SK-N-SH (cell line): Measurements from ENCODE around the gene TSPAN4. TPM values are rescaled to one million over a fixed set of nuclear protein-coding genes. Genes with fewer than 3 reads are reported as not detected.

Experiments
- CTCF ChIA-PET: fragments of 300-600, 350-600 bp; formaldehyde crosslinking; extraction: SDS; loops from one replicate; lab custom pipeline; 2021; lab: Yijun Ruan, JAX
- POLR2A ChIA-PET: fragments of 350-600 bp; sonication (Branson Sonifier 250); formaldehyde crosslinking; extraction: SDS; loops from one replicate; lab custom pipeline; 2020; ENCODE audit warnings: antibody characterized with exemption, inconsistent platforms; lab: Yijun Ruan, JAX
- DNase-seq: peaks from one replicate; pipeline ENCODE4 v3.0.0; 2012
- H2AFZ ChIP-seq: fragments of 200-600 bp; sonication (generic); 2 replicates; pipeline ENCODE4 v1.8.1; 2016; ENCODE audit warnings: antibody characterized with exemption, mild to moderate bottlenecking, low read depth
- H3F3A ChIP-seq: fragments of 200-600 bp; sonication (generic); replicated peaks from 2 replicates; pipeline ENCODE3; 2016; ENCODE audit warnings: antibody characterized with exemption, mild to moderate bottlenecking; ENCODE audit not compliant: insufficient read depth
- H3K27ac ChIP-seq, 2 experiments: fragments of 200-500 bp in 1 of 2; fragments of 200-600 bp in 1 of 2; sonication (Bioruptor generic) in 1 of 2; sonication (generic), shearing (Covaris generic) in 1 of 2; 2 replicates each; pipeline versions ENCODE4 v1.5.1 to v1.6.1; 2014 to 2016; ENCODE audit warnings: low read depth in 2 of 2, inconsistent platforms in 1 of 2, low read length in 1 of 2, mild to moderate bottlenecking in 1 of 2, mixed read lengths in 1 of 2
- H3K27me3 ChIP-seq: fragments of 200-600 bp; sonication (generic), shearing (Covaris generic); 2 replicates; pipeline ENCODE4 v1.6.1; 2016; ENCODE audit warnings: mixed run types; ENCODE audit not compliant: insufficient read depth
- H3K36me3 ChIP-seq, 2 experiments: fragments of 200-500 bp in 1 of 2; fragments of 200-600 bp in 1 of 2; sonication (Bioruptor generic) in 1 of 2; sonication (generic) in 1 of 2; replicated peaks in 1 of 2; 2 replicates each; pipeline versions ENCODE3 to v1.5.1; 2014 to 2016; ENCODE audit warnings: low read length in 1 of 2, mild to moderate bottlenecking in 1 of 2; ENCODE audit not compliant: insufficient read depth in 2 of 2, control insufficient read depth in 1 of 2
- H3K4me1 ChIP-seq, 2 experiments: fragments of 200-500 bp in 1 of 2; fragments of 200-600 bp in 1 of 2; sonication (Bioruptor generic) in 1 of 2; sonication (generic), shearing (Covaris generic) in 1 of 2; 2 replicates each; pipeline versions ENCODE4 v1.5.1 to v1.6.1; 2014 to 2016; ENCODE audit warnings: low read depth in 1 of 2, low read length in 1 of 2, mixed run types in 1 of 2; ENCODE audit not compliant: insufficient read depth in 2 of 2, control insufficient read depth in 1 of 2
- H3K4me2 ChIP-seq: fragments of 200-600 bp; sonication (generic), shearing (Covaris generic); 2 replicates; pipeline ENCODE4 v1.6.1; 2017; ENCODE audit warnings: mixed run types
- H3K4me3 ChIP-seq, 2 experiments: fragments of 200-500 bp in 1 of 2; fragments of 200-600 bp in 1 of 2; sonication (Bioruptor generic) in 1 of 2; sonication (generic), shearing (Covaris generic) in 1 of 2; 2 replicates each; pipeline versions ENCODE4 v1.5.1 to v1.8.1; 2014 to 2016; ENCODE audit warnings: low read depth in 2 of 2, inconsistent platforms in 1 of 2, low read length in 1 of 2, mild to moderate bottlenecking in 1 of 2, mixed read lengths in 1 of 2, moderate library complexity in 1 of 2
- H3K79me2 ChIP-seq: fragments of 200-600 bp; sonication (generic); 2 replicates; pipeline ENCODE4 v1.8.1; 2017; ENCODE audit warnings: mild to moderate bottlenecking; ENCODE audit not compliant: insufficient read depth
- H3K9ac ChIP-seq: fragments of 200-600 bp; sonication (generic); 2 replicates; pipeline ENCODE4 v1.6.1; 2017; ENCODE audit warnings: mixed run types
- H3K9me2 ChIP-seq: fragments of 200-600 bp; sonication (generic); 2 replicates; pipeline ENCODE4 v1.6.1; 2017; ENCODE audit warnings: mixed run types
- H3K9me3 ChIP-seq: fragments of 200-600 bp; sonication (generic); 2 replicates; pipeline ENCODE4 v1.6.1; 2017; ENCODE audit warnings: mixed run types, mild to moderate bottlenecking, moderate library complexity
- H4K20me1 ChIP-seq: fragments of 200-600 bp; sonication (generic); 2 replicates; pipeline ENCODE4 v1.6.1; 2017; ENCODE audit warnings: mild to moderate bottlenecking, mixed run types; ENCODE audit not compliant: insufficient read depth
- ELF1 ChIP-seq: IDR thresholded peaks from 2 replicates; pipeline ENCODE4 v1.4.0; 2012
- FOSL2 ChIP-seq: IDR thresholded peaks from 2 replicates; pipeline ENCODE4 v1.4.0; 2012; ENCODE audit warnings: low read depth, mild to moderate bottlenecking, moderate library complexity, borderline replicate concordance
- FOXM1 ChIP-seq: IDR thresholded peaks from 2 replicates; pipeline ENCODE4 v1.4.0; 2012; ENCODE audit warnings: low read depth, mild to moderate bottlenecking
- GABPA ChIP-seq: IDR thresholded peaks from 2 replicates; pipeline ENCODE4 v1.4.0; 2012; ENCODE audit warnings: low read depth, mild to moderate bottlenecking
- MEF2A ChIP-seq: IDR thresholded peaks from 2 replicates; pipeline ENCODE4 v1.4.0; 2012; ENCODE audit warnings: low read depth, borderline replicate concordance
- NFIC ChIP-seq: IDR thresholded peaks from 2 replicates; pipeline ENCODE4 v1.4.0; 2012; ENCODE audit warnings: borderline replicate concordance
- PBX3 ChIP-seq: IDR thresholded peaks from 2 replicates; pipeline ENCODE4; 2012
- POLR2AphosphoS5 ChIP-seq: IDR thresholded peaks from 2 replicates; pipeline ENCODE4 v1.6.1; 2012; ENCODE audit warnings: low read depth, low read length
- RCOR1 ChIP-seq: fragments of 150-350 bp; IDR thresholded peaks from 2 replicates; pipeline ENCODE4 v1.6.1; 2017; ENCODE audit warnings: antibody characterized with exemption, low read length
- REST ChIP-seq: IDR thresholded peaks from 2 replicates; pipeline ENCODE4 v1.6.1; 2012; ENCODE audit warnings: mild to moderate bottlenecking, low read depth, low read length, moderate library complexity
- SIN3A ChIP-seq: IDR thresholded peaks from 2 replicates; pipeline ENCODE4 v1.6.1; 2012; ENCODE audit warnings: low read depth, mild to moderate bottlenecking, low read length, moderate library complexity, borderline replicate concordance
- WGBS: methylation state at CpG from one replicate; pipeline ENCODE4 v1.1.6; 2017; ENCODE audit warnings: low lambda C conversion rate; 5-methylcytosine and 5-hydroxymethylcytosine counted together
- polyA plus RNA-seq, 3 experiments: library from polyadenylated mRNA; depleted of rRNA; stranded (reverse); fragments of >200 nt; gene quantifications; 2 replicates each; pipeline ENCODE4 v1.2.3, GENCODE V29; 2012
- TF ChIP-seq, protein P1 (sequence below): fragments of 150-350 bp; IDR thresholded peaks from 2 replicates; pipeline ENCODE4 v1.6.1; 2017; ENCODE audit warnings: antibody characterized with exemption, low read length, low read depth, borderline replicate concordance
- TF ChIP-seq, protein P2 (sequence below): IDR thresholded peaks from 2 replicates; pipeline ENCODE4 v1.4.0; 2012; ENCODE audit warnings: low read depth, borderline replicate concordance

Gene TSPAN4
- polyA plus RNA-seq, 1 of the 3 experiments (the other 2 are of a cell fraction): 226 TPM

DNA sequence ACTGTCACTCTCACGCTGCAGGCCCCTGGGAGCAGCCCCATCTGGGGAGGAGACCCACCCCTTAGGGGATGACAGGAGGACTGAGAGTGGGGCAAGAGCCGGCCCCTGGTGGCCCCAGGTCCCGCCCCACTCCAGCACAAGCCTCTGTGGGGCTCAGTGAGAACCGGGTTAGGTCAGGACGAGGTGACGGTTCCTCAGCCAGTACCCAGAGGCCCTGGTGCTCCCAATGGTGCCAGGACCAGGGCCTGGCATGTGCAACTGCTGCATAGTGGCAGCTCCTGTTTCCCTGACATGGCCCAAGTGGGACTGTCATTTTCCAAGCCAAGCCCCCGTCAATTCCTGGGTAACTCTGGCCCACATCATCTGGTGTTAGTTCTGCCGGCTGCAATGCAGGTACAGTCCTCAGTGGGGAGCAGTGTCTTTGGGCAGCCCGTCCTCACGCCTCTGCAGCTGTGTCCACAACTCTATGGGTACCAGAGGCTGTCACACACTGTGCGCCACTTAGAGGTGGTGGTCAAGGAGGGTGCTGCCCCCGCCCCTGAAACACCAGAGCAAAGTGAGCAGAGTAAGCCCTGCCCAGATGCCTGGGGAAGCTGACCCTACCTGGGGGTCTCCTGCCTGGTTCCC is 52.0 kb downstream of the TSPAN4 start:
- Histone ChIP-seq H3K9me2 (no peaks in the 10 kb centered on the region), H3K9ac (no peak overlapping the region), H3K9me3 (no peaks in the 10 kb centered on the region), H3K27me3 (no peaks in the 10 kb centered on the region), H3K4me1 (peaks cover 0 to 24% of the 10 kb centered on the region in 2 experiments; a peak in 1 of 4 replicates), H3K79me2 (no peaks in the 10 kb centered on the region), H3F3A (no peaks in the 10 kb centered on the region), H3K36me3 (peaks cover 0 to 16% of the 10 kb centered on the region in 2 experiments), H3K27ac (no peak overlapping the region), H3K4me3 (no peak overlapping the region), H3K4me2 (no peak overlapping the region), H4K20me1 (no peaks in the 10 kb centered on the region), H2AFZ (no peak overlapping the region)
- DNase-seq: no peak
- ChIA-PET POLR2A (interaction anchor here (1.0 kb wide), 1 partner anchor 28 kb away, joined by 3 read pairs; no protein-coding TSS in a partner anchor), CTCF (interaction anchor here (0.6 to 2.3 kb wide), 6 partner anchors 17 to 157 kb away, joined by 3 to 6 read pairs (median 4); partner anchors contain the start of gene AP2A2)
- TF ChIP-seq RCOR1 (no peak), PBX3 (no peak), REST (no peak), FOSL2 (no peak), NFIC (no peak), ELF1 (no peak), SIN3A (no peak), GABPA (no peak), FOXM1 (no peak), POLR2AphosphoS5 (no peak), MEF2A (no peak)
- TF ChIP-seq, protein P1, sequence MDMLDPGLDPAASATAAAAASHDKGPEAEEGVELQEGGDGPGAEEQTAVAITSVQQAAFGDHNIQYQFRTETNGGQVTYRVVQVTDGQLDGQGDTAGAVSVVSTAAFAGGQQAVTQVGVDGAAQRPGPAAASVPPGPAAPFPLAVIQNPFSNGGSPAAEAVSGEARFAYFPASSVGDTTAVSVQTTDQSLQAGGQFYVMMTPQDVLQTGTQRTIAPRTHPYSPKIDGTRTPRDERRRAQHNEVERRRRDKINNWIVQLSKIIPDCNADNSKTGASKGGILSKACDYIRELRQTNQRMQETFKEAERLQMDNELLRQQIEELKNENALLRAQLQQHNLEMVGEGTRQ: no peak
- TF ChIP-seq, protein P2, sequence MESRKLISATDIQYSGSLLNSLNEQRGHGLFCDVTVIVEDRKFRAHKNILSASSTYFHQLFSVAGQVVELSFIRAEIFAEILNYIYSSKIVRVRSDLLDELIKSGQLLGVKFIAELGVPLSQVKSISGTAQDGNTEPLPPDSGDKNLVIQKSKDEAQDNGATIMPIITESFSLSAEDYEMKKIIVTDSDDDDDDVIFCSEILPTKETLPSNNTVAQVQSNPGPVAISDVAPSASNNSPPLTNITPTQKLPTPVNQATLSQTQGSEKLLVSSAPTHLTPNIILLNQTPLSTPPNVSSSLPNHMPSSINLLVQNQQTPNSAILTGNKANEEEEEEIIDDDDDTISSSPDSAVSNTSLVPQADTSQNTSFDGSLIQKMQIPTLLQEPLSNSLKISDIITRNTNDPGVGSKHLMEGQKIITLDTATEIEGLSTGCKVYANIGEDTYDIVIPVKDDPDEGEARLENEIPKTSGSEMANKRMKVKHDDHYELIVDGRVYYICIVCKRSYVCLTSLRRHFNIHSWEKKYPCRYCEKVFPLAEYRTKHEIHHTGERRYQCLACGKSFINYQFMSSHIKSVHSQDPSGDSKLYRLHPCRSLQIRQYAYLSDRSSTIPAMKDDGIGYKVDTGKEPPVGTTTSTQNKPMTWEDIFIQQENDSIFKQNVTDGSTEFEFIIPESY: no peak
- WGBS: 91% methylated on average over 6 of the region's 12 CpGs
